ENCODE results near the gene ANXA1. TPM values are rescaled to one million over a fixed set of nuclear protein-coding genes. Genes with fewer than 3 reads are reported as not detected.

ANXA1 gene, protein sequence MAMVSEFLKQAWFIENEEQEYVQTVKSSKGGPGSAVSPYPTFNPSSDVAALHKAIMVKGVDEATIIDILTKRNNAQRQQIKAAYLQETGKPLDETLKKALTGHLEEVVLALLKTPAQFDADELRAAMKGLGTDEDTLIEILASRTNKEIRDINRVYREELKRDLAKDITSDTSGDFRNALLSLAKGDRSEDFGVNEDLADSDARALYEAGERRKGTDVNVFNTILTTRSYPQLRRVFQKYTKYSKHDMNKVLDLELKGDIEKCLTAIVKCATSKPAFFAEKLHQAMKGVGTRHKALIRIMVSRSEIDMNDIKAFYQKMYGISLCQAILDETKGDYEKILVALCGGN
- total RNA-seq (10 to 100 TPM; 15.6 to 28.6 TPM), polyA plus RNA-seq (10 to 100 TPM in 1 of 2 donors, 1 to 10 TPM in 1; 4.8 to 13.3 TPM)

GRCh38 chr9:73151653-73152542 lies at the start of gene ANXA1:
TSS of gene ANXA1 (plus strand) at chr9:73151865. CDS start at chr9:73158536, 6,671 bp downstream.
- Histone ChIP-seq H3K4me1 (ENCODE audit: control insufficient read depth in 4 of 4, insufficient read depth in 4 of 4, low read length in 3 of 4) (peaks cover 0 to 2% (median 0%) of the 10 kb centered on the region in 4 donors), H3K27ac (ENCODE audit: low read depth in 1 of 2, low read length in 2 of 2) (peak within 1 kb of the TSS; percentile 7 to 41), H3K9ac (ENCODE audit: low read depth in 1 of 2, low read length in 2 of 2) (peak within 1 kb of the TSS in 1 of 2 donors; percentile 43), H3K9me3 (ENCODE audit: control insufficient read depth in 4 of 4, low read length in 3 of 4) (no peaks in the 10 kb centered on the region), H3K27me3 (ENCODE audit: control insufficient read depth in 4 of 4, insufficient read depth in 4 of 4, low read length in 3 of 4) (no peaks in the 10 kb centered on the region), H3K36me3 (ENCODE audit: control insufficient read depth in 4 of 4, insufficient read depth in 3 of 4, low read depth in 1 of 4, low read length in 3 of 4) (no peaks in the 10 kb centered on the region), H3K4me3 (ENCODE audit: low read depth in 1 of 3, low read length in 3 of 3) (peak within 1 kb of the TSS in 1 of 3 donors; percentile 2)
- TF ChIP-seq GABPA (IDR thresholded peaks at IDR 0.05 in 1 of 2, conservative IDR thresholded peaks at IDR 0.05 in 1 of 2), result no peak
- TF ChIP-seq TAF1 (conservative IDR thresholded peaks at IDR 0.05), result peak; percentile 23
- no peak for DNase-seq (ENCODE audit: low spot score)
- 52% methylated on average over 2 of the region's 2 CpGs for WGBS

DNA sequence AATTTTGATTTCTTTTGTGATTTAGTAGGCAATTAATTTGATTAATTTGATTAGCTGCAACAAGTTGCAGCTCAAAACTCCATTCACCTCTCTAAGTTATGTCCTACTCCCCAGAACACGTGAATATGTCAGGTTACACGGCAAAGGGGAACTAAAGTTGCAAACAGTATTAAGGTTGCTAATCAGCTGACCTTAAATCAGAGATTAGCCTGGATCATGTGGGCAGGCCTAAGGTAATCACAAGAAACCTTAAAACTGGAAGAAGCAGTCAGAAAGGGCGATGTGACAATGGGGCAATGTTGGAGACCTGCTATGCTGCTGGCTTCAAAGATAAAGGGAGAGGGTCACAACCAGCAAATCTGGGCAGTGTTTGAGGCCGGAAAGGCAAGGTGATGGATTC lies 47.3 kb upstream of the ANXA1 start:
- no peaks in the 10 kb centered on the region for H3K9me3 ChIP-seq (ENCODE audit: control insufficient read depth in 4 of 4, low read length in 3 of 4)
- H3K4me3 ChIP-seq (ENCODE audit: low read depth in 1 of 3, low read length in 3 of 3), result no peak overlapping the region
- no peak for TF ChIP-seq RXRA (IDR thresholded peaks at IDR 0.05)
- no peak for TF ChIP-seq NR2F2 (IDR thresholded peaks at IDR 0.05)
- TF ChIP-seq REST (IDR thresholded peaks at IDR 0.05), result no peak
- TF ChIP-seq, protein P1, sequence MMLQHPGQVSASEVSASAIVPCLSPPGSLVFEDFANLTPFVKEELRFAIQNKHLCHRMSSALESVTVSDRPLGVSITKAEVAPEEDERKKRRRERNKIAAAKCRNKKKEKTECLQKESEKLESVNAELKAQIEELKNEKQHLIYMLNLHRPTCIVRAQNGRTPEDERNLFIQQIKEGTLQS (IDR thresholded peaks at IDR 0.05), result no peak
- no peak for TF ChIP-seq GABPA (IDR thresholded peaks at IDR 0.05 in 1 of 2, conservative IDR thresholded peaks at IDR 0.05 in 1 of 2)
- TF ChIP-seq JUND (IDR thresholded peaks at IDR 0.05), result no peak
- no peak for TF ChIP-seq MAX (IDR thresholded peaks at IDR 0.05)
- no peak for TF ChIP-seq YY1 (IDR thresholded peaks at IDR 0.05)
- no peak for TF ChIP-seq EGR1 (IDR thresholded peaks at IDR 0.05; ENCODE audit: low read depth in 2 of 2)
- no peak for TF ChIP-seq RAD21 (IDR thresholded peaks at IDR 0.05)
- TF ChIP-seq TAF1 (conservative IDR thresholded peaks at IDR 0.05), result no peak
- no peak for TF ChIP-seq HNF4A (conservative IDR thresholded peaks at IDR 0.05)
- no peak for TF ChIP-seq CTCF (IDR thresholded peaks at IDR 0.05; ENCODE audit: low read depth, low read length, missing input control)
- no peak for TF ChIP-seq ZBTB33 (IDR thresholded peaks at IDR 0.05)
- TF ChIP-seq SP1 (IDR thresholded peaks at IDR 0.05), result no peak
- no peak for TF ChIP-seq HNF4G (IDR thresholded peaks at IDR 0.05)
- DNase-seq (ENCODE audit: low spot score), result no peak
- no peaks in the 10 kb centered on the region for H3K27me3 ChIP-seq (ENCODE audit: control insufficient read depth in 4 of 4, insufficient read depth in 4 of 4, low read length in 3 of 4)
- no peaks in the 10 kb centered on the region for H3K36me3 ChIP-seq (ENCODE audit: control insufficient read depth in 4 of 4, insufficient read depth in 3 of 4, low read depth in 1 of 4, low read length in 3 of 4)
- H3K4me1 ChIP-seq (ENCODE audit: control insufficient read depth in 4 of 4, insufficient read depth in 4 of 4, low read length in 3 of 4), result no peaks in the 10 kb centered on the region
- H3K9ac ChIP-seq (ENCODE audit: low read depth in 1 of 2, low read length in 2 of 2), result no peak overlapping the region
- no peak overlapping the region for H3K27ac ChIP-seq (ENCODE audit: low read depth in 1 of 2, low read length in 2 of 2)
- 86% methylated on average over 4 of the region's 4 CpGs for whole genome bisulfite sequencing

All from liver (tissue), 9 donors.